ENCODE measurements around the gene SIRT4.

- TF ChIP-seq CTCF (IDR thresholded peaks at IDR 0.05) = no peak
- no peak for TF ChIP-seq ZFX (IDR thresholded peaks at IDR 0.05; ENCODE audit: borderline replicate concordance)
Measured at GRCh38 chr12:120254809-120255208, 47.3 kb upstream of the SIRT4 start.

Measured in 22Rv1 (cell line).